Heart right ventricle (tissue), 16 donors: ENCODE data around the gene SLC39A3. TPM values are rescaled to one million over a fixed set of nuclear protein-coding genes. Genes with fewer than 3 reads are reported as not detected.

Experiments used
- ATAC-seq, 8 donors: fragments of 200-7000 bp; cut with Tn5 transposase; one replicate each; pipeline ENCODE4 v1.9.1; 2020; ENCODE audit warnings: mild to moderate bottlenecking in 8 of 8, moderate library complexity in 8 of 8, moderate number of reproducible peaks in 1 of 8
- DNase-seq, 2 donors: peaks; one replicate each; pipeline ENCODE4 v3.0.0-alpha.2; 2020
- H3K27ac ChIP-seq, 10 donors: fragments of 200-600 bp; sonication (generic) in 2 of 10; one replicate each; pipeline versions ENCODE4 v1.5.0 to v1.8.0; 2020 to 2022; ENCODE audit warnings: mild to moderate bottlenecking in 3 of 10
- H3K27me3 ChIP-seq, 7 donors: fragments of 200-600 bp; one replicate each; pipeline ENCODE4 v1.8.0; 2021 to 2022; ENCODE audit warnings: mild to moderate bottlenecking in 2 of 7
- H3K36me3 ChIP-seq, 9 donors: fragments of 200-600 bp; sonication (generic) in 1 of 9; one replicate each; pipeline versions ENCODE4 v1.5.0 to v1.8.0; 2020 to 2022; ENCODE audit warnings: mild to moderate bottlenecking in 2 of 9
- H3K4me1 ChIP-seq, 9 donors: fragments of 200-600 bp; sonication (generic) in 1 of 9; one replicate each; pipeline versions ENCODE4 v1.5.0 to v1.8.0; 2020 to 2022; ENCODE audit warnings: mild to moderate bottlenecking in 4 of 9
- H3K4me3 ChIP-seq, 10 donors: fragments of 200-600 bp; sonication (generic) in 2 of 10; one replicate each; pipeline versions ENCODE4 v1.5.0 to v1.8.0; 2020 to 2022; ENCODE audit warnings: mild to moderate bottlenecking in 7 of 10, moderate library complexity in 2 of 10
- H3K9me3 ChIP-seq, 11 donors: fragments of 200-600 bp in 10 of 11; sonication (generic) in 2 of 11; one replicate each; pipeline versions ENCODE4 v1.5.0 to v1.8.0; 2013 to 2022; ENCODE audit warnings: mild to moderate bottlenecking in 2 of 11, control low read depth in 1 of 11, moderate library complexity in 1 of 11
- CTCF ChIP-seq, 9 donors: fragments of 200-600 bp; sonication (generic) in 2 of 9; IDR thresholded peaks; one replicate each; pipeline versions ENCODE4 v1.5.0 to v1.8.0; 2021 to 2022; ENCODE audit warnings: antibody characterized with exemption in 9 of 9, mild to moderate bottlenecking in 5 of 9, moderate library complexity in 1 of 9
- WGBS, 2 donors: extraction: QIAGEN DNeasy Blood & Tissue Kit; methylation state at CpG; one replicate each; pipeline ENCODE4 v1.1.7; 2013; ENCODE audit warnings: inconsistent platforms in 1 of 2; 5-methylcytosine and 5-hydroxymethylcytosine counted together
- intact Hi-C, 10 donors: fragments of 100-400 bp; cut with DNase I; formaldehyde crosslinking; loops; one replicate each; pipeline versions ENCODE4 v1.11.1 to v1.14.2; 2022
- polyA plus RNA-seq, 2 donors: library from polyadenylated mRNA; stranded (reverse); fragments of 200-250 nt; gene quantifications; one replicate each; pipeline ENCODE4 v1.2.3, GENCODE V29; 2013
- total RNA-seq, 10 donors: library from RNA; stranded (reverse); fragmentation: NEBNext Ultra II Directional in 3 of 10; extraction: Animal tissue kit (Norgen Biotek cat#: 25700) in 3 of 10; gene quantifications; one replicate each; pipeline versions ENCODE4 v1.2.1 to v1.2.4, GENCODE V29; 2021 to 2023
- donor health status: Arrhythmogenic right ventricular cardiomyopathy.
- donor health status: ischemic (EF 13 %, LVEDD 7.1; RV severe dilation, severe dysfunction).
- donor health status: healthy with polysubstance abuse.
- donor health status: DM: no; HTN: yes; CAD: no.
- donor health status: DM: no; HTN: no; CAD: no.
- donor health status: ischemic (EF 25% LVEDD 6.9; RV normal size, moderate dysfunction).
- donor health status: ischemic (EF 25% LVEDD 5.7; RV mildly dilated, moderate dysfunction).
- donor health status: healthy.
- donor health status: DM: yes; HTN: yes; CAD: no.
- donor health status: Ischemic cardiomyopathy.
- donor health status: ischemic (EF 35%, LVEDD 5.7; RV mildly dilated, moderate dysfunction).
- donor health status: nonischemic (EF 11% LVEDD 7.7; RV severe dilation, severe dysfunction).
- donor health status: DM: yes; HTN: yes; CAD: no.
- donor health status: PGD.
- donor health status: ischemic (EF 29% LVEDD 5.4; RV normal size, mild dysfunction).
- donor health status: nonischemic (EF 23%, LVEDD 6.1; RV moderate dilation, normal function).

The SLC39A3 gene
- total and polyA plus RNA-seq, 12 donors, result 16.5 to 66.8 (median 22.2) TPM

- no peaks in the 10 kb centered on the region for H3K9me3 ChIP-seq
- no peak overlapping the region for H3K4me3 ChIP-seq
- TF ChIP-seq CTCF (IDR thresholded peaks at IDR 0.05), result no peak
- no peak overlapping the region for H3K27ac ChIP-seq
- intact Hi-C loops, result no loop called here
- ATAC-seq, result peak in 1 of 8 donors; percentile 18
- H3K4me1 ChIP-seq, result no peaks in the 10 kb centered on the region
- WGBS, 2 donors, result 94 to 95% methylated on average over 43 of the region's 43 CpGs
- H3K27me3 ChIP-seq, result no peaks in the 10 kb centered on the region
- peaks cover 0 to 100% (median 82%) of the 10 kb centered on the region in 9 donors for H3K36me3 ChIP-seq
- no peak for DNase-seq
These were observed 22.3 kb upstream of the SLC39A3 start for GRCh38 chr19:2761876-2762782.

DNA sequence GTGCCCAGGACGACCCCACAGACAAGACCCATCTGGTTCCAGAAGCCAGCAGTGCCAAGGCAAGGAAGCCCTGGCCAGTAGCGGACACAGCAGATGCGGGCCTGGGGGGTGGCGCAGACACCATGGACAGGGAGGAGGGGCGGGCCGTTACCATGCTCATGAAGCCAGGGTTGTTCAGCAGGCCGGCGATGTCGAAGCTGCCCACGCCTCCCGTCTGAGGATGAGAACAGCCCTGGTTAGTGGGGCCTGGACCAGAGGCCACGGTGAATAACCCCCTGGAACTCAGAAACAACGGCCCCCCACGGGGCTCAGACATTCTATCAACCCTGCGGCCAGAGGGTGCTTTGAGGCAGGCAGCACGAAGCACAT lies 21.5 kb upstream of the SLC39A3 start:
- DNase-seq (no peak), ATAC-seq (no peak)
- no peak overlapping the region for H3K4me3 ChIP-seq
- intact Hi-C loops, result no loop called here
- no peak for TF ChIP-seq CTCF (IDR thresholded peaks at IDR 0.05)
- H3K27ac ChIP-seq, result no peak overlapping the region
- H3K4me1 ChIP-seq, result no peaks in the 10 kb centered on the region
- no peaks in the 10 kb centered on the region for H3K27me3 ChIP-seq
- peaks cover 0 to 100% (median 83%) of the 10 kb centered on the region in 9 donors for H3K36me3 ChIP-seq
- whole genome bisulfite sequencing, 2 donors, result 92% methylated on average over 16 of the region's 16 CpGs
- H3K9me3 ChIP-seq, result no peaks in the 10 kb centered on the region

DNA sequence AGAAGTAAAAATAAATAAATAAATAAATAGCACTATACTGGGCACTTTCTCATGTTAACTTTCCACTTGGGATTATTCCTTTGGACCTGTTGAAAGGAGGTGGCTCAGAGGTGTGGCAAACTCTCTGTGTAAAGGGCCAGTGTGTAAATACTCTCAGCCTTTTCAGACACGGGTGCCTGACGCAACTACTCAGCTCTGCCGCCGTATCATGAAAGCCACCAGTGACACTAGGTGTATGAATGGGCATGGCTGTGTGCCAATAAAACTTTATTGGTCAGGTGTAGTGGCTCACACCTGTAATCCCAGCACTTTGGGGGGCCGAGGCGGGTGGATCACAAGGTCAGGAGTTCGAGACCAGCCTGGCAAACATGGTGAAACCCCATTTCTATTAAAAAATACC lies 20.1 kb upstream of the SLC39A3 start:
- Histone ChIP-seq H3K27ac (no peak overlapping the region), H3K4me1 (no peaks in the 10 kb centered on the region), H3K36me3 (peaks cover 0 to 100% (median 84%) of the 10 kb centered on the region in 9 donors), H3K27me3 (no peaks in the 10 kb centered on the region), H3K9me3 (no peaks in the 10 kb centered on the region), H3K4me3 (no peak overlapping the region)
- ATAC-seq (no peak), DNase-seq (no peak)
- 96 to 97% methylated on average over 7 of the region's 7 CpGs for WGBS, 2 donors
- TF ChIP-seq CTCF (IDR thresholded peaks at IDR 0.05), result no peak
- intact Hi-C loops, result loop anchor here in 1 of 10 donors (10.0 kb wide), 1 partner anchor 295 kb away; no protein-coding TSS in a partner anchor

GRCh38 chr19:2759362-2759761 lies 19.5 kb upstream of the SLC39A3 start:
- Histone ChIP-seq H3K27ac (no peak overlapping the region), H3K27me3 (no peaks in the 10 kb centered on the region), H3K4me1 (no peaks in the 10 kb centered on the region), H3K4me3 (no peak overlapping the region), H3K9me3 (no peaks in the 10 kb centered on the region), H3K36me3 (peaks cover 0 to 100% (median 83%) of the 10 kb centered on the region in 9 donors)
- DNase-seq (no peak), ATAC-seq (no peak)
- TF ChIP-seq CTCF (IDR thresholded peaks at IDR 0.05), result no peak
- intact Hi-C loops, result loop anchor here in 1 of 10 donors (10.0 kb wide), 1 partner anchor 295 kb away; no protein-coding TSS in a partner anchor
- 95 to 97% methylated on average over 17 of the region's 17 CpGs for WGBS, 2 donors
